Amniotic stem cell (primary cell): ENCODE results near the gene ANKRD10.
A peak's percentile ranks its signal among the peaks of the same experiment; 100 is the strongest.
"Not testable (repeated sequence)": the region's sequence is repeated elsewhere in the genome, so short reads cannot be mapped to it uniquely, and the experiment has no call there.

Experiments
- DNase-seq: peaks from one replicate; lab custom pipeline; 2025; lab: John Stamatoyannopoulos, UW

Gene ANKRD10

GRCh38 chr13:110915057-110915873 is at the start of gene ANKRD10:
TSS of gene ANKRD10 (minus strand) at chr13:110915069. CDS start at chr13:110914934, 135 bp downstream.
- peak; percentile 98 for DNase-seq

DNA sequence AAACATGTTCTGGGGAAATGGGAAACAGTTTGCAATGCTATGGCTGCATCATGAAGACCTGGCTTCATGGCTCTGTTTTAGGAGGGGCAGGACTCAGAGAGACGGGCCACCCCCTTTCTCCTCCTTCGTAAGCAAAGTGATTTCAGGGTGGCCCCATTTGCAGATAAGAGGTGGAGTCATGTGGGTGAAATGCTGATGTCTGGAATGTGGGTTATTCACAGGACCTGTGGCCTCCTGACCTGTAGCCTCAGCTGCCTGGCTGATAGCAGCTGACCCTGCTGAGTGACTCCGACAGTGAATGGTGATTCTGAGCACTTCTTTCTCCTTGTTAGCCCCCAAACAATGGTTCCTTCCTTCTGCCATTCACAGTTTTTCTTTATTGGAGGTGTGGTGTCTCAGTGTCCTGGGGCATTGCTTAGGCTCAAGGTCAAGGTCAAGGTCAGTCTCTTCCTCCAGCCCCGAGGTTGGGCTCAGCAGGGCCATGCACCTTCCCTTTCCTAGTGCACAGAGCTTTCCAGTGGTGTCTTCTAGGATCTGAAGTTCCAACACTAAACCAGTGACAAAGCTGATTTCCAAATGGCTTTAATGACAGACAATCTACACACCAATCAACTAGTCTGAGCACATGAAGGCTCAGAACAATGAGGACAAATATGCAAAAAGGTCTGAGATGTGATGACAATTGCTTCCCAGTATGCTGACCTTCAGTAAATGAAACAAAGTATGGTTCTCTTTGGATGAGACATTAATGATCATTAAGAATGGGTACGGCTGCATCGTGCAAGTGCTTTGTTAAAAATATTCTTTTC is 49.6 kb upstream of the ANKRD10 start:
- DNase-seq = no peak

- DNase-seq = no peak
Measured at GRCh38 chr13:110963554-110963970, 48.7 kb upstream of the ANKRD10 start.

- no peak for DNase-seq
Measured at GRCh38 chr13:110961959-110962358, 47.1 kb upstream of the ANKRD10 start.

DNA sequence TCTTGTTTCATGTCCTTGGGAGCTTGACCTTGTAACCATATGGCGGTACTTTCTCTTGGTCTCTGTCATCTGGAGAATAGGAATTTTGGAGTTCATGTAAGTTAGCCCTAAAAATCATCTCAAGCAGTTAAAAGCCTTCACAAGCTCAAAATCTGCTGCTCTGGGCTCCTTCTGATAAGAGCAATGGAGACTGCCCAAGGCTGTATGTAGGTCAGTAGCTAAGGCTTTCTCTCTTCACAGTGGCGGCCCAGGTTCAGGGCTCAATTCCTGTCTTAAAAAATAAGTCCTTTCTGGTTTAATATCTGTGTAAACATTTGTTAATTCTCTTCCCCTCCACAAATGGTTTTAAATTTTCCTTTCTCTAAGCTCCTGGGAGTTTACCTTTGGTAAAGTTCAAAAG is 45.3 kb upstream of the ANKRD10 start:
- DNase-seq = no peak

- DNase-seq = no peak
Measured at GRCh38 chr13:110957931-110958330, 43.1 kb upstream of the ANKRD10 start.

GRCh38 chr13:110957181-110957884 is 42.5 kb upstream of the ANKRD10 start:
- no peak for DNase-seq

DNA sequence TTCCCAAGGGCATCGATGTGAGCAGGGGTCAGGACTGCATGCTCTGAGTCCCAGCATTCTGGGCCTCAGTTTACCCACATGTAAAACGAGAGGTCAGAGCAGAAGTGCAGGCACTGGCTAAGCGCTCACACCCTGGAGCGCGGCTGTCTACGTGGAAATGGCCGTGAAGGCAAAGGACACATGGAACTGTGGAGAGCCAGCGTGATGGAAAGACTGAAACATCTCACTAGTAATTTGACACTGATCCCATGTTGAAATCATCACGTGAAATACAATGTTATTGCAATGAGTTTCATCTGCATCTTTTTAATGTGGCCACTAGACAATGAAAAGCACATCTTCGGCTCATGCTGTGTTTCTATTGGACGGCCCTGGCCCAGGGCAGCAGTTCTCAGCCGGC is 41.3 kb upstream of the ANKRD10 start:
- DNase-seq = not testable (repeated sequence)

GRCh38 chr13:110955608-110956007 is 40.7 kb upstream of the ANKRD10 start:
- not testable (repeated sequence) for DNase-seq

DNA sequence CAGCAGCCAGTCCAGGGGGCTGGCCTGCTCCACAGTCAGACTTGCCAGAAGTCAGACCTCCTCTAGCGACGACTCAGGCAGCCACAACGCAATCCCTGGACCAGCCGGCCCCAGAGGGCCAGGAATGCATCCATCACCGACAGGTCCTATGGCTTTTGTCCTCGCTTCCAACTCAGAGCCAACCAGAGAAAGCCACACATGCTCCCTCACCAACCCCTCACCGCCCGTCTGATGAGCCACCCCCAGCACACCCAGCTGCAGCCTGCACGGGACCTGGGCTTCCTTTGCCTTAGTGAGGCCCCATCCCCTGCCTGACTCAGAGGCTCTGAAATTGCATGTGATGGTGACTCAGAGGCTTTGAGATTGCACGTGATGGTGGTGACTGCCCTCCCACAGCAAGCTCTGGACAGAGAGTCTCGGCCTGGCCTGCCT is 40.2 kb upstream of the ANKRD10 start:
- peak; percentile 81 for DNase-seq

- DNase-seq = not testable (repeated sequence)
Measured at GRCh38 chr13:110954533-110954920, 39.7 kb upstream of the ANKRD10 start.

GRCh38 chr13:110953833-110954532 is 39.1 kb upstream of the ANKRD10 start:
- DNase-seq = no peak

GRCh38 chr13:110953416-110953815 is 38.5 kb upstream of the ANKRD10 start:
- no peak for DNase-seq

DNA sequence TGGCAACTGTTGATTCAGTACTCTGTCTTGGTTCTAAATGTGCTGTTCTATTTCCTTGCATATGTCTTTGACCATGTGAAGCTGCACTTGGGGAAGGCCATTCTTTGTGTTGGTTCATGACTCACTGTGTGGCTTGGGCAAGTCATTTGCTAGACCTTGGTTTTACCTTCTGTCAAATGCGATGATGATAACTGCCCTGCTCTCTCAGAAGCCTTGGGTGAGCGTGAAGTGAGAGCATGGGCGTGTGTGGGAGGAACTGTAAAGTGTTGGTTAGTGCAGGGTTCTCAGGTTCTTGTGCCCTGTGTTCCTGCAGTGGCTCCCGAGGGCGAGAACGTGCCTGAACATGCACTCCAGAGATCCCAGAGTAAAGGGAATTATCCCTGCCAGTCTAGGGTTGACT is 37.3 kb upstream of the ANKRD10 start:
- not testable (repeated sequence) for DNase-seq

DNA sequence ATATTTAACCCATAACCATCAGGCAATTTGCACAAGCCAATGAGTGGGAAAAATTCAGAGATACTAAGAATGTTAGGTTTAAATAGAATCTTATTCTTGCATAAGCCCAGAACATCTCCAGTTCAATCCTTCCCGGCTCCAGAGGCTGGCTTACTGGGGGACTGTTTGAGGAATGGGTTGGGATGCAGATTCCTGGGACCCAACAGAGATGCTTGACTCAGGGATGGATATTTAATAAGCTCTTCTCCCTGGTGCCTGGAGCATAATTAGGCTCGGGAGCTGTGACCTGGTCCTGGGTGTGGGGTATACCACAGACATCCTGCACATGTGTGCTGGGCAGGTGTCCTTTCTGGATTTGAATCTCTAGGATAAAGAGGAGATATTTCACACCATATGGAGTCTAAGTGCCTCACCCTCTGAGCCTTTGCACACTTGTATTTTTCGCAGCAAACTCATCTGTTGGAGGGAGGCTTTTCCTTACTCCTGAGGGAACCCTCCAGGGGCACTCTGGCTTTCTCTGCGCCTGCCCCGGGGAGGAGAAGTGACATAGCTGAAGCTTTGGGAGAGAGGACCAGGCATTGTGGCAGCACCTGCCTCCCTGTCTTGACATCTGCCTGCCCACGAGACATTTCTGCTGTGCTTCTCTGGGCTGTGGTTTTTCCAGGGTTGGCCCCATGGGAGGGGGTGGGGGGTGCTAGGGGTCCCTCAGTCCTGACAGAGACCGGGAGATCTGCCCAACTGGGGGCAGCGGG is 36.1 kb upstream of the ANKRD10 start:
- DNase-seq = no peak

DNA sequence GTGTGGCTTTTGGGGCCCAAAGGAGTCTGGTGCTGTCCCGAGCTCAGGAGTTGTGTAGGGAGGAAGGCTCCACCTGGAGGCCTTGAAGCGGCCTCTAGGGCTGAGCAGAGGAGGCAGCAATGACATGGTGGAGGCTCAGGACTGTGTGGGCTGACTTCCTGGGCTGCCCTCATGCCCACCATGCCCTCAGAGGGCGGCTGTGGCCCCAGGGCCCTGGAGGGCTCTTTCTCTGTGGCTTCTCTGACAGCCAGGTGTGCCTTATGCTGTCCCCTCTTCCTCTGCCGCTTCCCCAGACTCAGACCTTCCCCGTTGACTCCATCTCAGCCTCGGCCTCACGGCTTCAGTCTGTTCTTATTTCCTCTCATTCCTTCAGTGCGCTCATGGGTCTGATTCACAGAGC is 35.5 kb upstream of the ANKRD10 start:
- no peak for DNase-seq

GRCh38 chr13:110949628-110950027 is 34.8 kb upstream of the ANKRD10 start:
- no peak for DNase-seq

DNA sequence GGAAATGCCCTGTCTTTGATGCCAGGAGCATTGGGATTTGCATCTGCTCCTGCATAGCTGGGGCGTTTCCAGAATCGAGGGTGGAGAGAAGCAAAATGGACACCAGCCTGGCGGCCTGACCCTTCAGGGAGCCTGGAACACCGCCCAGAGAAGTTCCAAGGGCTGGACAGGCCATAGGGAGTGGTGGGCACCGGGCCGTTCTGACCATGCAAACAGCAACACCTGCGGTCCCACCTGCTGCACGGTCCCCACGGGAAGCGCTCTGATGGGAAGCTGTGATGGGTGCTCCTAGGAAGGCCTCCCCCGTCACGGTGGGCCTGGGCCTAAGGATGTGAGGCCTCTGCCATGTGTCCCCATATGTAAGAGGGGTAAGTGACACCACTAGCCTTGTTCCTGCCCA is 34.2 kb upstream of the ANKRD10 start:
- no peak for DNase-seq

GRCh38 chr13:110947338-110947737 is 32.5 kb upstream of the ANKRD10 start:
- not testable (repeated sequence) for DNase-seq

GRCh38 chr13:110945928-110946570 is 31.2 kb upstream of the ANKRD10 start:
- no peak for DNase-seq
